Amniotic epithelial cell (primary cell): ENCODE measurements around the gene PAF1.

Experiments used
- DNase-seq: peaks from one replicate; pipeline ENCODE4 v3.0.0-alpha.2; 2010; ENCODE audit warnings: low read depth

Gene PAF1

GRCh38 chr19:39390751-39391437 lies at the start of gene PAF1, which contains the start of gene MED29:
TSS of gene PAF1 (minus strand) at chr19:39391106. CDS start at chr19:39390864, 242 bp downstream.
TSS of gene MED29 (plus strand) at chr19:39391378. CDS start at chr19:39391423, 45 bp downstream.
- peak; percentile 100 for DNase-seq

- DNase-seq: peak; percentile 73
Measured at GRCh38 chr19:39438270-39438934, 47.5 kb upstream of the PAF1 start.

GRCh38 chr19:39436350-39436716 lies 45.4 kb upstream of the PAF1 start:
- DNase-seq: no peak

- peak; percentile 94 for DNase-seq
Measured at GRCh38 chr19:39435499-39436349, 44.8 kb upstream of the PAF1 start, which contains the start of gene RPS16. TSS of gene RPS16 (minus strand) at chr19:39435949. CDS start at chr19:39435895, 54 bp downstream.

GRCh38 chr19:39434123-39435076 lies 43.5 kb upstream of the PAF1 start:
- no peak for DNase-seq

- DNase-seq: no peak
Measured at GRCh38 chr19:39433480-39434079, 42.7 kb upstream of the PAF1 start.

GRCh38 chr19:39432677-39433025 lies 41.7 kb upstream of the PAF1 start:
- DNase-seq: no peak

GRCh38 chr19:39430675-39431593 lies 40.0 kb upstream of the PAF1 start:
- DNase-seq: peak; percentile 96

GRCh38 chr19:39428283-39429112 lies 37.6 kb upstream of the PAF1 start:
- DNase-seq: peak; percentile 92

GRCh38 chr19:39427707-39428106 lies 36.8 kb upstream of the PAF1 start:
- no peak for DNase-seq

- DNase-seq: no peak
Measured at GRCh38 chr19:39426170-39426569, 35.3 kb upstream of the PAF1 start.

- DNase-seq: no peak
Measured at GRCh38 chr19:39425744-39426143, 34.8 kb upstream of the PAF1 start.

GRCh38 chr19:39424934-39425333 lies 34.0 kb upstream of the PAF1 start:
- DNase-seq: no peak

GRCh38 chr19:39423258-39424086 lies 32.6 kb upstream of the PAF1 start:
- no peak for DNase-seq

GRCh38 chr19:39422020-39422419 lies 31.1 kb upstream of the PAF1 start:
- DNase-seq: no peak

- no peak for DNase-seq
Measured at GRCh38 chr19:39420769-39421168, 29.9 kb upstream of the PAF1 start.

GRCh38 chr19:39419003-39419402 lies 28.1 kb upstream of the PAF1 start:
- DNase-seq: no peak
